Measurements from ENCODE around the gene NFIX.

The NFIX gene

DNA sequence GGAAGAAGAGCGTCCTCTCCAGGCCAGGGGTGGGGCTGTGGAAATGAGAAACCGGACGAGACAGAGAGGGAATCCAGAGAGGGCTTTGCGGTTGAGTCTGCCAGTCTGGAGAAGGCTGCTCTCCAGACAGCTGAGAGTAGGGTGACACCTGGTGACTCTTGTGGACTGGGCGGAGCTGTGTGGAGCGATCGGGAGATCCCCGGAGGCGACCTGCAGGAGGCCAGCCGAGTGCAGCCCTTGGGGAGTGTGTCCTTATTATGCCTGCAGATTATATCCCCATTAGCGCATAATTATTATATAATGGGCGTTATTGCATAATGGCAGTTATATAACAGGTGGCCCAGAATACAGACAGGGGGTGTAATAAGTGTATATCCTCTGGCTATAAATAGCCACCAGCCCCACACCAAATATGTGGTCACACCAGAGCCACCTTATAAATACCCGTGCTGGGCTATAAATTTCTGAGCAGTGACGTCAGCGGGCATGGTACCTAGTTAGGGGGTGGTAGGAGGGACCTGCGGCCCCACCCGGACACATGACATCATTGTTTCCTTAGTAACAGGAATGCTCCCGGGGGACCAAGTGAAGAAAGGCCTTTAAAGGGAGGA lies 41.2 kb downstream of the NFIX start:
- no peak for DNase-seq

GRCh38 chr19:13037161-13037560 lies 41.9 kb downstream of the NFIX start:
- DNase-seq = no peak

DNA sequence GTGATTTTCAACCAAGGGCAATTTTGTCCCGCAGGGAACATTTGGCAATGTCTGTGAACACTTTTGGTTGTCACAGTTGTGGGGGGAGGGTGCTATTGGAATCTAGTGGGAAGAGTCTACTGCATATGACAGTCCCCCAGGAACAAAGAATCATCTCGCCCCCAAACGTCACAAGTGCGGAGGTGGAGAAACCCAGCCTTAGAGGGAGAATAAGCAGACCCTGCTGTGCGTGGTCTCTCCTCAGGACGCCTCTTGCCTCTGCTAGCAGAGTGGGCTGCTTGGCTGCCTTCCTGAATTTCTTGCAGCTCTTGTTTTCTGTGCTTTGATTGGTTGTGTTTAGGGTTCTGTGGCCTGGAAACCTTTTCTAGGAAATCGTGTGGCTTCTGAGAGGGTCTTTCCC lies 42.5 kb downstream of the NFIX start:
- DNase-seq = no peak

DNA sequence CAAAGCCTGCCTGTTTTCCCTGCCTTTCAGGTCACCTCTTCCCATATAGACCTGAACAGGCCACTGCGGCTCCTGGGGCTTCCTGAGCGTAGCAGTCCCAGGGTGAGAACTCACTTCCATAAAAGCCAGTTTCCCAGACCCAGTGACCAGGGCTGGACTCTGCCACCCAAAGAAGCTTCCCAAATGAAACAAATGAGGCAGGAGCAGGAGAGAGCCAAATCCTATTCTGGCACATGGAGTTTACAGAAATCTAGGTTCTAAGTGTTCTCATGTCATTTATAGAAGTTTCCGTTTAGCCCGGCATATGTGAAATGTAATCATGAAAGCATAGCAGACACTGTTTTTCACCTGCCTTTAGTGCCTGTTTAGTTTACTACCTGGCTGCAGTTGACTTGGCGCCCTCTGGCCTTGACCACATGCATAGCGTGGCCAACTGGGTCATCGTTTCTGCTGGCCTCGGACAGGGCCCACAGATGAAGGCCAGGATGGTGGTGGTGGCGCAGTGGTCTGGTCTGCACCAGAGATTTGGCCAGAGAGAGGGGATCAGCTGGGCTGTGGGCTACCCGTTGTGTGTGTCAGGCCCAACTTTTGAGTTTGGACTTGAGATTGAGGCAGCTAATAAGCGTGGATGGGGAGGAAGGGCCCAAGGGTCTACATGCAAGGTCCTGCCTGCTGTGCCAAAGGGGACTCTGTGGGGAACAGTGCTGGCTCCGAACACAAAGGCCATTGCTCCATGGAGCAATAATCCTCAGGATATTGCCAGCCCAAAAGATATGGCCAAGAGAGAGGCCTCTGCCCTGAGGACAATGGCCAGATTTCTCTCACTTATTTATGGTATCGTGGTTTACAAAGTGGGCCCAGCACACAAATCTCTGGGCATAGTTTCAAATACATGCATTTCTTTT lies 43.3 kb downstream of the NFIX start:
- DNase-seq = peak in 1 of 14 donors; percentile 59

DNA sequence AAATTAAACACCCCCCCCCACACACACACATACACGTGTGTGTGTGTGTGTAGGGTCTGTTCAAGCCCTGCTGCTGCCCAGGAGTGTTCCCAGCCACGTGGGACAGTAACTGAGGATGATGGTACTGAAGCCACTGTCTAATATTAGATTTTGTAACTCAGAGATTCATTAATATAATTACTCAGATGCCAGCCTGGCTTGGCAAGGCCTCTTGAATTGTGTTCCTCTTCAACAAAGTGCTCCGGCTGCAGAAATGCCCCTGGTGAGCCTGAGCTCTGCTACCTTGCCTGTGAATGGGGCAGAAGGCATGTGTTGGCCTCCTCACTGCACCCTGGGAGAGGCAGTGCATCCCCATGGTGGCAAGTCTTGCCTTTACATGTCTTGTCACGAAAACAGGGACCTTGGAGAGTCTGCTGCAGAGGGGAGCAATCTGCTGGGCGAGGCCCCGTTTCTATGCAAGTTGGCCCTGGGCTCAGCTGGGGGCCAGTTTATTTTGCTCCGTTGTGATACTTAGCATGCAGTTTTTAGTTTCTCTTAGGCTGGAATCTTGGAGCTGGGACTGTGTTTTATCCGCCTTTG lies 44.0 kb downstream of the NFIX start:
- DNase-seq = peak in 2 of 14 donors; percentile 20 to 48

GRCh38 chr19:13040232-13040947 lies 45.1 kb downstream of the NFIX start:
- no peak for DNase-seq

GRCh38 chr19:13040948-13041292 lies 45.6 kb downstream of the NFIX start:
- no peak for DNase-seq

DNA sequence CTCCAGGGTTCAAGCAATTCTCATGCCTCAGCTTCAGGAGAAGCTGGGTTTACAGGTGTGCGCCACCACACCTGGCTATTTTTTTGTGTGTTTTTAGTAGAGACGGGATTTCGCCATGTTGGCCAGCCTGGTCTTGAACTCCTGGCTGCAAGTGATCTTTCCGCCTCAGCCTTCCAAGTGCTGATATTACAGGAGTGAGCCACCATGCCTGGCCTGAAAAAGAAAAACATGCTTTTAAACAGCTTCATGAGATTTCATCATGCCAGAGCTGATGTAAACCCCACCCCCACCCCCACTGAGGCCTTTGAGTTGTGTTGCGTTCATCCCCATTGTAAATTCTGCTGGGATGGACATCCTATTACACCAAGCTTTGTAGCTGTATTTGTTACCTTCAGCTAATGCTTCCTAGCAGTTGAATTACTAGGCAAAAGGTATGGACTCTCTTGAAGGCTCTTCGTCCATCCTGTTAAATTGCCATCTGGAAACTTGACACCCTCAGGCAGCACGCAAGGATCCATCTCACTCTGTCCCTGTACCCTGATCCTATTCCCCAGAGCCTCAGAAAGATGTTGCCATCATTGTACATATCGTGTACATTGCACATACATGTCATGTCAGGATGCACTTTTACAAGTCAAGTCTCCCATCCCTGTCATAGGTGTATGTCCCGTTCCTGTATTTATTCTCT lies 47.3 kb downstream of the NFIX start:
- no peak for DNase-seq

GRCh38 chr19:13043285-13043684 lies 48.0 kb downstream of the NFIX start:
- no peak for DNase-seq

DNA sequence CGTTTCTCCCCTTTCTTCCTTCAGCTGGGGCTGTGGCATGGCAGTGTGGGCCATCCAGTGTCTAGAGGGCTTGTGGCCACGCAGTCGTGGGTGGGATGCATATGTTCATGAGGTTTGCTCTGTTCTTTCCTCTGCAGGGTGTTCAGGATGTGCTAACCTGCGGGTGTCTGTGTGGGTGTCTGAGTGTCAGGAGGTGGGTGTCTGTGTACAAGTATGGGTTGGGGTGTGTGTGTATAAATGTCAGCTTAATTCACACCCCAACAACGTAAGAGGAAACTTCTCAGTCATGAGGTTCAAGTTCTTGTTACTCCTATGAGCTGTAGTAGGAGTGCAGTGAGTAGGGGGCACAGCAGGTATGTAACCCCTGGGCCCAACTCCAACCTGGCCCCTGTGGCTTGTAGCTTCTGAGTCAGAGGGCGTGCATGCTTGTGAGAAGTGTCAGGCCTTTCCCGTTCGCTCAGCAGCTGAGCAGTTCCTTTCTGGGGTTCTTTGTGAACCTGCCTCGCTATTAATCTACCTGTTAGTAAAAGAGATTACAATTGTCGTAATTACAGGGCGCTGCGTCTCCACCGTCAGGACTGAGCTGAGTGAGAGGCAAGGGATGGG lies 49.1 kb downstream of the NFIX start:
- no peak for DNase-seq

- DNase-seq = no peak
These were observed 50.5 kb downstream of the NFIX start for GRCh38 chr19:13045812-13046211.

GRCh38 chr19:13047374-13047773 lies 52.1 kb downstream of the NFIX start:
- DNase-seq = peak in 1 of 14 donors; percentile 67

- no peak for DNase-seq
These were observed 55.0 kb downstream of the NFIX start for GRCh38 chr19:13050274-13050673.

- DNase-seq = peak in 2 of 14 donors; percentile 8 to 44
These were observed 56.4 kb downstream of the NFIX start for GRCh38 chr19:13051557-13052165.

DNA sequence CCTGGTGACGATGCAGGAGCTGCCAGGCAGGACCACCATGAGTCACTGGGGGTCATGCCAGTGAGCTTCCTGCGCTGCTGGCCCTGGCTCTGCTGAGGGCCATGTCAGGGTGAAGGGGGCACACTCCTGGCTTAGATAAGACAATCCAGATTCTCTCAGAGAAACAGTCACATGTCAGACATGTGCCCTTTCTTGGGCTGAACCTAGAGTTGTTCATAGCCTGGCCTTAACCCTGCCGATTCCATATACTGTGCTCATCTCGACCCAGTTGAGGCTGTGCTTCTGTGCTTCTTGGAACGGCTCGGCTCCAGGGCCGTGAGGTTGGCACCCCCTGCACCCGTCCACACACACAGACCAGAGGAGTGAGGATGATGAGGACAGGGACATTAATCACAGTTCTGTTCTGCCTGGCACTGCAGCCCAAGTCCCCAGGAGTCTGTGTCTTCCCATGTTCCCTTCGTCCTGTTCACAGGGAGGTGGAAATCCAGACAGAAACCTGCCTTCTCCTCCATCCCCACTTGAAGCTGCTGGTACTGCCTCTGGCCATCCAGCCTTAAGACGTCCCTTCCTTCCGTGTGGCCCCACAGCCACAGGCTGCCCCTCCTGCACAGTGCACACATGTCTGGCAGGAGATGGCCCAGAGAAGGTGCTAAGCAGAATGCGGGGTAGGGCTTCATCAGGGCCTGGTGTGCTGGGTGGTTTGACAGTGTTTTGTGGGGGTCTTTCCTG lies 57.3 kb downstream of the NFIX start:
- no peak for DNase-seq

GRCh38 chr19:13053238-13053637 lies 58.0 kb downstream of the NFIX start:
- DNase-seq = no peak

DNA sequence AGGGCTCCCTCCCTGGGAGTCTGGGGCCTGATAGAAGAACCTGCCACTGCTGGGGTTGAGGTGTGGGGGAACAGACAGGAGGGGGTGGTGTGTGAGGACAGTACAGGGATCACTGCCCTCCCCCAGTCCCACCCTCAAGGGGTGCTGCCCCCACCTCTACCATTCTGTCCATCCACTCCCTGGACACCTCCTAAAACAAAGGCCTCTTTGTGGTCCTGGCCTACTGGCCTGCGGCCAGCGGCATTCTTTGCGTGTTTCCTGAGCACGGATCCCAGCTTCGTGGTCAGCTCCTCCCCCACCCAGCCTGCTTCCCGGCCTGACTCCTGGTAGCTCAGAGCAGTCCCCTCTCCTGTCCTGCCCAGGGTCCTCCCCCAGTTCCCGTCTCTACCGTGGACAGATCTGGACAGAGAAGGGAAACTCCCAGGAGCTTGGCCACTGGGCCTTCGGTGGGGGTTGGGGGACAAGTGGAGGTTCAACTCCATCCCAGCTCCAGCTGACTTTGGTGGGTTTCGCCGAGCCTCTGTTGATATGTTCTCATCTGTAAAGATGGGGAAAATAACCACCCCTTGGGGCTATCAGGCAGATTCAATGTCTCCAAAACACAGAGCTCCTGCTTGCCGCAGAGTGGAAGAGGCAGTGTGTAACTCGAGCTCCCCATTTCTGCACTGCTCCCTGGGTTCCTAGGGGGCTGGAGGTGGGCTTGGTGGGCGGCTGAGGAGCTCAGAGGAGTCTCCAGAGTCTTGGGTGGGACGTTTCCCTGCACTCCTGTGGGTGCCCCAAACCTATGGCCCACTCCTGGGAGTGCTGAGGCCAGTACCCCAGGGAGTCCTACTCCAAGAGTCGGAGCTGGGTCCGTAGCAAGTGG lies 58.7 kb downstream of the NFIX start:
- DNase-seq = peak in 7 of 14 donors; percentile 23 to 78 (median 59)

- DNase-seq = peak in 1 of 14 donors; percentile 45
These were observed 59.4 kb downstream of the NFIX start for GRCh38 chr19:13054626-13055212.

Measured in C1 segment of cervical spinal cord (tissue), 14 donors.